Smooth muscle cell (in vitro differentiated cells): ENCODE results near the gene HHATL. TPM values are rescaled to one million over a fixed set of nuclear protein-coding genes. Genes with fewer than 3 reads are reported as not detected.

Source experiments
- DNase-seq: peaks from one replicate; lab custom pipeline; 2025; ENCODE audit not compliant: unreplicated experiment; lab: John Stamatoyannopoulos, UW
- H2AFZ ChIP-seq: fragments of 200-600 bp; sonication (generic); 2 replicates; pipeline ENCODE4 v1.6.0; 2016; ENCODE audit warnings: antibody characterized with exemption, low read depth, mild to moderate bottlenecking
- H3F3A ChIP-seq: fragments of 200-600 bp; sonication (generic); 2 replicates; pipeline ENCODE4 v1.6.0; 2017; ENCODE audit warnings: antibody characterized with exemption, low read depth
- H3K27ac ChIP-seq: fragments of 200-600 bp; sonication (generic); 2 replicates; pipeline ENCODE4 v1.5.1; 2016; ENCODE audit warnings: low read depth, mild to moderate bottlenecking
- H3K27me3 ChIP-seq: fragments of 200-600 bp; sonication (generic); 2 replicates; pipeline ENCODE4 v1.6.1; 2016; ENCODE audit warnings: low read depth, mild to moderate bottlenecking
- H3K36me3 ChIP-seq: fragments of 200-600 bp; sonication (generic); 2 replicates; pipeline ENCODE4 v1.5.1; 2016; ENCODE audit warnings: low read depth
- H3K4me1 ChIP-seq: fragments of 200-600 bp; sonication (generic); 2 replicates; pipeline ENCODE4 v1.5.1; 2016; ENCODE audit warnings: low read depth
- H3K4me2 ChIP-seq: fragments of 200-600 bp; sonication (generic); 2 replicates; pipeline ENCODE4 v1.6.0; 2016; ENCODE audit warnings: mild to moderate bottlenecking
- H3K4me3 ChIP-seq: fragments of 200-600 bp; sonication (generic); 2 replicates; pipeline ENCODE4 v1.5.1; 2016; ENCODE audit warnings: mild to moderate bottlenecking
- H3K79me2 ChIP-seq: fragments of 200-600 bp; sonication (generic); 2 replicates; pipeline ENCODE4 v1.6.0; 2016; ENCODE audit warnings: low read depth, mild to moderate bottlenecking
- H3K9ac ChIP-seq: fragments of 200-600 bp; sonication (generic); 2 replicates; pipeline ENCODE4 v1.6.0; 2016; ENCODE audit warnings: low read depth
- H3K9me3 ChIP-seq: fragments of 200-600 bp; sonication (generic); replicated peaks from 2 replicates; pipeline ENCODE4 v1.5.1; 2016; ENCODE audit warnings: low read depth
- H4K20me1 ChIP-seq: fragments of 200-600 bp; sonication (generic); 2 replicates; pipeline ENCODE4 v1.6.0; 2016; ENCODE audit warnings: low read depth
- WGBS: methylation state at CpG from one replicate; pipeline ENCODE4 v1.1.7; 2016; ENCODE audit warnings: low lambda C conversion rate; 5-methylcytosine and 5-hydroxymethylcytosine counted together
- polyA plus RNA-seq: library from polyadenylated mRNA; unstranded; fragments of >200 nt; fragmentation: Nextera tagmentation; extraction: Ambion mirVana; gene quantifications from 2 replicates; pipeline ENCODE4 v1.2.1, GENCODE V29; 2016
- total RNA-seq: library from RNA; depleted of rRNA; stranded (reverse); fragments of >200 nt; gene quantifications from 2 replicates; pipeline ENCODE4 v1.2.3, GENCODE V29; 2014
- TF ChIP-seq, protein P1 (sequence below): fragments of 200-600 bp; sonication (generic); IDR thresholded peaks from 2 replicates; pipeline ENCODE4 v1.5.1; 2017; ENCODE audit warnings: borderline replicate concordance, mild to moderate bottlenecking, antibody characterized with exemption; ENCODE audit not compliant: insufficient read depth, poor library complexity, severe bottlenecking

HHATL gene
- total and polyA plus RNA-seq, 2 experiments from 2014 or later, result not detected

DNA sequence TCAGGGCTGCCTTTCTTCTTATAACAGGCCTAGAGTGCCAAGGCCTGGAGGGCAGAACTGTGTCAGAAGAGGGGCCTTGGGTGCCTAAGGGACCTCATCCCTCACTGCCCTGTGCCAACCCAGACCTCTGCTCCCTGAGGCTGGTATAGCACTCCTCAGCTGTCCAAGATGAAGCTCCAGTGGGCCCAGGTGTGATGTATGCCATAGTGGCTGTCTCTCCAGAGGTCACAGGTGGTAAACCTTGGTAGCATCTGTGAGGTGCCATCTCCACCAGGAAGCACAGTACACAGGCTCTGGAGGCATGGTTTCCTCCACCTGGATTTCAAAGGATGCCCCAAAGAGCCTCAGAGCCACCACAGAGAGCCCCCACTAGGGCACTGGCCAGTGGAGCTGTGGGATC is 29.5 kb downstream of the HHATL start:
- Histone ChIP-seq H3K4me3 (no peak overlapping the region), H3K27me3 (no peaks in the 10 kb centered on the region), H3K4me2 (no peak overlapping the region), H3K4me1 (no peaks in the 10 kb centered on the region), H3K9me3 (no peaks in the 10 kb centered on the region), H2AFZ (no peak overlapping the region), H3K36me3 (no peaks in the 10 kb centered on the region), H3K9ac (no peak overlapping the region), H4K20me1 (no peaks in the 10 kb centered on the region), H3K27ac (no peak overlapping the region), H3K79me2 (no peaks in the 10 kb centered on the region), H3F3A (no peaks in the 10 kb centered on the region)
- TF ChIP-seq, protein P1, sequence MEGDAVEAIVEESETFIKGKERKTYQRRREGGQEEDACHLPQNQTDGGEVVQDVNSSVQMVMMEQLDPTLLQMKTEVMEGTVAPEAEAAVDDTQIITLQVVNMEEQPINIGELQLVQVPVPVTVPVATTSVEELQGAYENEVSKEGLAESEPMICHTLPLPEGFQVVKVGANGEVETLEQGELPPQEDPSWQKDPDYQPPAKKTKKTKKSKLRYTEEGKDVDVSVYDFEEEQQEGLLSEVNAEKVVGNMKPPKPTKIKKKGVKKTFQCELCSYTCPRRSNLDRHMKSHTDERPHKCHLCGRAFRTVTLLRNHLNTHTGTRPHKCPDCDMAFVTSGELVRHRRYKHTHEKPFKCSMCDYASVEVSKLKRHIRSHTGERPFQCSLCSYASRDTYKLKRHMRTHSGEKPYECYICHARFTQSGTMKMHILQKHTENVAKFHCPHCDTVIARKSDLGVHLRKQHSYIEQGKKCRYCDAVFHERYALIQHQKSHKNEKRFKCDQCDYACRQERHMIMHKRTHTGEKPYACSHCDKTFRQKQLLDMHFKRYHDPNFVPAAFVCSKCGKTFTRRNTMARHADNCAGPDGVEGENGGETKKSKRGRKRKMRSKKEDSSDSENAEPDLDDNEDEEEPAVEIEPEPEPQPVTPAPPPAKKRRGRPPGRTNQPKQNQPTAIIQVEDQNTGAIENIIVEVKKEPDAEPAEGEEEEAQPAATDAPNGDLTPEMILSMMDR, result no peak
- no peak for DNase-seq

DNA sequence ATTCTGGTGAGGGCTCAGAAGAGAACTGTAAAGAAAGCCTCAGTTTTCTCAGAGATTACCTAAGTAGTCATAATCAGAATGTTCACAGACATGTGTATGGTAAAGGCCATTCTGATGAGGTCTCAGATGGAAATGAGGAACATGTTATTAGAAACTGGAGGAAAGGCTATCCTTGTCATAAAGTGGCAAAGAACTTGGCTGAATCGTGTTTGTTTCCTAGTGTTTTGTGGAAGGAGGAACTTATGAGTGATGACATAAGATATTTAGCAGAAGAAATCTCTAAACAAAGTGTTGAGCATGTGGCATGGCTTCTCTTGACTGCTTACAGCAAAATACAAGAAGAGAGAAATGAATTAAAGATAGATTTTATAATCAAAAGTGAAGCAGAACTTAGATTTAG is 30.1 kb downstream of the HHATL start:
- H3F3A ChIP-seq, result no peaks in the 10 kb centered on the region
- no peak overlapping the region for H3K4me2 ChIP-seq
- no peak overlapping the region for H3K9ac ChIP-seq
- H4K20me1 ChIP-seq, result no peaks in the 10 kb centered on the region
- WGBS, result 76% methylated on average over 1 of the region's 1 CpG
- no peak overlapping the region for H2AFZ ChIP-seq
- no peaks in the 10 kb centered on the region for H3K4me1 ChIP-seq
- H3K27me3 ChIP-seq, result no peaks in the 10 kb centered on the region
- no peak overlapping the region for H3K27ac ChIP-seq
- DNase-seq, result no peak
- H3K36me3 ChIP-seq, result no peaks in the 10 kb centered on the region
- H3K4me3 ChIP-seq, result no peak overlapping the region
- TF ChIP-seq, protein P1, result no peak
- no peaks in the 10 kb centered on the region for H3K9me3 ChIP-seq
- H3K79me2 ChIP-seq, result no peaks in the 10 kb centered on the region

DNA sequence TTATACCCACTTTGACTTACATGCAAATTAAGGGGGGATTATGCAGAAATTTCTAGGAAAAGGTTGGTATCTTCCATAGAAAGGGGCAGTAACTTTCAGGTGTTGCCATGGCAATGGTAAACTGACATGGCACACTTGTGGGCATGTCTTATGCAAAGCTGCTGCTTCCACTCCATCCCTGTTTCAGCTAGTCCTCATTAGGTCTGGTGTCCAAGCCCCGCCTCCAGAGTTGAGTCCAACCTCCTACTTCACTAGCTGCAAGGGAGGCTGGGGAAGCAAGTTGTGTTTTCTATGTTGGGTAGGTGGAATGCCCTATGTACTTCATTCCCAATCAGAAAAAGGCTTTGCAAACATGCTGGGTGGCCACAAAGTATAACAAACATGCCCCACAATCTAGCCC is 31.9 kb downstream of the HHATL start:
- no peaks in the 10 kb centered on the region for H3K9me3 ChIP-seq
- no peak for DNase-seq
- no peaks in the 10 kb centered on the region for H3K4me1 ChIP-seq
- no peaks in the 10 kb centered on the region for H3F3A ChIP-seq
- H3K27me3 ChIP-seq, result no peaks in the 10 kb centered on the region
- H3K9ac ChIP-seq, result no peak overlapping the region
- no peak overlapping the region for H2AFZ ChIP-seq
- WGBS, result 93% methylated on average over 1 of the region's 1 CpG
- no peaks in the 10 kb centered on the region for H3K79me2 ChIP-seq
- H3K27ac ChIP-seq, result no peak overlapping the region
- H3K36me3 ChIP-seq, result no peaks in the 10 kb centered on the region
- no peaks in the 10 kb centered on the region for H4K20me1 ChIP-seq
- TF ChIP-seq, protein P1, result no peak
- no peak overlapping the region for H3K4me2 ChIP-seq
- H3K4me3 ChIP-seq, result no peak overlapping the region

DNA sequence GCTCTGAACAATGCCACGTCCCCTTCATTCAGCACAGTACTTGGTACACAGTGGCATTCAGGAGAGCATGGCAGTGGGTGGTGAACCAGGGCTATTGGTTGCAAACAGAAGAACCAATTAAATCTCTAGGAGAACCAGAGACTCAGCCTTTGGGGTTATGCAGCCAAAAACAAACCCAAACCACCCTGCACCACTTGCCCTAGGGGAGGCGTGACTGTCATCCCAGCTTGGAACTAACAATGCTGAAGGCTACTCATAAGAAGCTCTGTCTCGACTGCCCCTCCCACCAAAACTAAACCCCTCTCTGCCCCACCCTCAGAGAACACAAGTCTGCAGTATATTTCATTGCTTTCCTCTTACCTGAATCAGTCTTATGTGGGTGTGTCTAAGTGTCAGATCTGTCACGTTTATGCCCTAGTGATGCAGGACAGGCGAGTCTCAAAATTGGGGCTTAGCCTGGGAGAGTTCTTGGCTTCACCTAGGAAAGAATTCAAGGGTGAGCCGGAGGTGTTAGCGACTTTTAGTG is 32.5 kb downstream of the HHATL start:
- Histone ChIP-seq H3K9ac (no peak overlapping the region), H3K4me1 (no peaks in the 10 kb centered on the region), H3K79me2 (no peaks in the 10 kb centered on the region), H3K36me3 (no peaks in the 10 kb centered on the region), H3K27ac (no peak overlapping the region), H3K27me3 (no peaks in the 10 kb centered on the region), H3F3A (no peaks in the 10 kb centered on the region), H3K4me2 (no peak overlapping the region), H4K20me1 (no peaks in the 10 kb centered on the region), H3K9me3 (no peaks in the 10 kb centered on the region), H2AFZ (no peak overlapping the region), H3K4me3 (no peak overlapping the region)
- DNase-seq, result no peak
- TF ChIP-seq, protein P1, result no peak
- WGBS, result 89% methylated on average over 7 of the region's 7 CpGs
